Neural cell (in vitro differentiated cells): ENCODE measurements around the gene EPOP. TPM values are rescaled to one million over a fixed set of nuclear protein-coding genes. Genes with fewer than 3 reads are reported as not detected.
A peak's percentile ranks its signal among the peaks of the same experiment; 100 is the strongest.

Experiments used
- H2AFZ ChIP-seq: fragments of 200-600, 300-800 bp; sonication (generic), shearing (Covaris generic); 2 replicates; pipeline ENCODE4 v1.6.0; 2014; ENCODE audit warnings: low read depth, mild to moderate bottlenecking, antibody characterized with exemption, low read length, moderate library complexity
- H3F3A ChIP-seq: fragments of 200-600 bp; shearing (Covaris generic); 2 replicates; pipeline ENCODE4 v1.6.1; 2016; ENCODE audit warnings: mild to moderate bottlenecking, moderate library complexity, mixed read lengths, antibody characterized with exemption, low read length; ENCODE audit not compliant: insufficient read depth, poor library complexity, severe bottlenecking
- H3K27ac ChIP-seq: fragments of 200-600, 300-800 bp; sonication (generic), shearing (Covaris generic); 2 replicates; pipeline ENCODE4 v1.5.1; 2014; ENCODE audit warnings: mild to moderate bottlenecking, low read length, moderate library complexity
- H3K27me3 ChIP-seq: fragments of 300-800, 200-600 bp; sonication (generic), shearing (Covaris generic); 2 replicates; pipeline ENCODE4 v1.6.0; 2014; ENCODE audit warnings: mild to moderate bottlenecking, low read depth, low read length, moderate library complexity; ENCODE audit not compliant: insufficient read depth
- H3K36me3 ChIP-seq: fragments of 300-800, 200-600 bp; sonication (generic), shearing (Covaris generic); 2 replicates; pipeline ENCODE4 v1.5.1; 2014; ENCODE audit warnings: mild to moderate bottlenecking, antibody characterized with exemption, low read length, moderate library complexity; ENCODE audit not compliant: insufficient read depth
- H3K4me2 ChIP-seq: fragments of 300-800, 200-600 bp; sonication (generic), shearing (Covaris generic); 2 replicates; pipeline ENCODE4 v1.6.0; 2014; ENCODE audit warnings: mild to moderate bottlenecking, low read length
- H3K4me3 ChIP-seq: fragments of 300-800, 200-600 bp; sonication (generic), shearing (Covaris generic); 2 replicates; pipeline ENCODE4 v1.5.1; 2014; ENCODE audit warnings: mild to moderate bottlenecking, low read length, moderate library complexity
- H3K79me2 ChIP-seq: fragments of 200-600 bp; shearing (Covaris generic); replicated peaks from 2 replicates; pipeline ENCODE4 v1.6.0; 2014; ENCODE audit warnings: mild to moderate bottlenecking, low read length, moderate library complexity; ENCODE audit not compliant: insufficient read depth
- H3K9ac ChIP-seq: fragments of 300-800, 200-600 bp; sonication (generic), shearing (Covaris generic); 2 replicates; pipeline ENCODE4 v1.6.1; 2016; ENCODE audit warnings: mild to moderate bottlenecking, low read length, mixed read lengths
- H3K9me2 ChIP-seq: fragments of 200-600 bp; shearing (Covaris generic); 2 replicates; pipeline ENCODE4 v1.6.1; 2016; ENCODE audit warnings: mild to moderate bottlenecking, low read length, mixed read lengths; ENCODE audit not compliant: insufficient read depth
- H3K9me3 ChIP-seq: fragments of 200-600, 300-800 bp; sonication (generic), shearing (Covaris generic); 2 replicates; pipeline ENCODE4 v1.6.1; 2016; ENCODE audit warnings: mild to moderate bottlenecking, mixed run types, low read length, moderate library complexity, mixed read lengths
- H4K20me1 ChIP-seq: fragments of 200-600 bp; shearing (Covaris generic); 2 replicates; pipeline ENCODE4 v1.6.1; 2016; ENCODE audit warnings: mild to moderate bottlenecking, mixed run types; ENCODE audit not compliant: insufficient read depth
- CTCF ChIP-seq: fragments of 450-650 bp; IDR thresholded peaks from 2 replicates; pipeline ENCODE4 v1.5.1; 2014; ENCODE audit warnings: antibody characterized with exemption, mild to moderate bottlenecking, moderate library complexity; ENCODE audit not compliant: poor library complexity, severe bottlenecking
- EP300 ChIP-seq: fragments of 450-650 bp; conservative IDR thresholded peaks from 2 replicates; pipeline ENCODE4 v1.6.1; 2014; ENCODE audit warnings: antibody characterized with exemption, mild to moderate bottlenecking, moderate library complexity; ENCODE audit not compliant: poor library complexity, severe bottlenecking
- EZH2 ChIP-seq: fragments of 200-600, 300-800 bp; shearing (Covaris generic), sonication (generic); IDR thresholded peaks from 2 replicates; pipeline ENCODE4 v1.6.1; 2014; ENCODE audit warnings: antibody characterized with exemption, low read length, borderline replicate concordance, mild to moderate bottlenecking; ENCODE audit not compliant: insufficient read depth, poor library complexity, severe bottlenecking
- MXI1 ChIP-seq: fragments of 450-650 bp; conservative IDR thresholded peaks from 2 replicates; pipeline ENCODE4 v1.6.1; 2014; ENCODE audit warnings: antibody characterized with exemption, mild to moderate bottlenecking; ENCODE audit not compliant: poor library complexity, severe bottlenecking
- POLR2AphosphoS5 ChIP-seq: IDR thresholded peaks from 2 replicates; pipeline ENCODE4 v1.6.1; 2012
- RAD21 ChIP-seq: fragments of 450-650 bp; conservative IDR thresholded peaks from 2 replicates; pipeline ENCODE4 v1.6.1; 2014; ENCODE audit warnings: antibody characterized with exemption, mild to moderate bottlenecking, moderate library complexity
- REST ChIP-seq: IDR thresholded peaks from 2 replicates; pipeline ENCODE4 v1.6.1; 2012; ENCODE audit warnings: borderline replicate concordance
- SMC3 ChIP-seq: fragments of 450-650 bp; conservative IDR thresholded peaks from 2 replicates; pipeline ENCODE4 v1.6.1; 2014; ENCODE audit warnings: antibody characterized with exemption, mild to moderate bottlenecking, moderate library complexity; ENCODE audit not compliant: poor library complexity
- TAF1 ChIP-seq: IDR thresholded peaks from 2 replicates; pipeline ENCODE4 v1.6.1; 2012; ENCODE audit warnings: low read depth
- polyA plus RNA-seq: library from polyadenylated mRNA; depleted of rRNA; stranded (reverse); fragments of >200 nt; gene quantifications from 2 replicates; pipeline ENCODE4 v1.2.3, GENCODE V29; 2014

EPOP gene
- polyA plus RNA-seq, 1 donor from 2014 or later, result 1.1 TPM

GRCh38 chr17:38672788-38673706 is 1.7 kb downstream of the EPOP start:
- H3K27ac ChIP-seq, result no peak overlapping the region
- peak overlapping the region; percentile 41 for H3K4me3 ChIP-seq
- no peak overlapping the region for H3K9ac ChIP-seq
- no peaks in the 10 kb centered on the region for H3K79me2 ChIP-seq
- peaks cover 84% of the 10 kb centered on the region for H3K27me3 ChIP-seq
- no peaks in the 10 kb centered on the region for H4K20me1 ChIP-seq
- H3K9me2 ChIP-seq, result no peaks in the 10 kb centered on the region
- H3K4me2 ChIP-seq, result no peak overlapping the region
- peak; percentile 76 for TF ChIP-seq EZH2
- no peak for TF ChIP-seq SMC3
- H3K36me3 ChIP-seq, result no peaks in the 10 kb centered on the region
- no peaks in the 10 kb centered on the region for H3K9me3 ChIP-seq
- no peaks in the 10 kb centered on the region for H3F3A ChIP-seq
- no peak overlapping the region for H2AFZ ChIP-seq

GRCh38 chr17:38671939-38672720 is 2.6 kb downstream of the EPOP start:
- H3K4me3 ChIP-seq, result peak overlapping the region; percentile 41
- no peak overlapping the region for H3K27ac ChIP-seq
- no peak overlapping the region for H2AFZ ChIP-seq

GRCh38 chr17:38669520-38669919 is 5.2 kb downstream of the EPOP start:
- Histone ChIP-seq H3K4me2 (no peak overlapping the region), H3K27me3 (peaks cover 68% of the 10 kb centered on the region), H3K27ac (no peak overlapping the region)

More at GRCh38 chr17:38671939-38672720, 2.6 kb downstream of the EPOP start:
- no peaks in the 10 kb centered on the region for H3K9me2 ChIP-seq
- peaks cover 88% of the 10 kb centered on the region for H3K27me3 ChIP-seq
- no peaks in the 10 kb centered on the region for H3K79me2 ChIP-seq
- no peaks in the 10 kb centered on the region for H3K36me3 ChIP-seq
- no peak overlapping the region for H3K9ac ChIP-seq
- TF ChIP-seq RAD21 (no peak), POLR2AphosphoS5 (no peak), EZH2 (peak; percentile 26)
- H3F3A ChIP-seq, result no peaks in the 10 kb centered on the region
- H4K20me1 ChIP-seq, result no peaks in the 10 kb centered on the region
- H3K4me2 ChIP-seq, result no peak overlapping the region
- H3K9me3 ChIP-seq, result no peaks in the 10 kb centered on the region

More at GRCh38 chr17:38669520-38669919, 5.2 kb downstream of the EPOP start:
- H3K79me2 ChIP-seq, result no peaks in the 10 kb centered on the region
- H3K9me3 ChIP-seq, result no peaks in the 10 kb centered on the region
- no peaks in the 10 kb centered on the region for H3K9me2 ChIP-seq
- TF ChIP-seq TAF1, result no peak
- no peak for TF ChIP-seq EZH2
- no peak for TF ChIP-seq POLR2AphosphoS5
- TF ChIP-seq SMC3, result no peak
- no peak for TF ChIP-seq CTCF
- no peak for TF ChIP-seq EP300
- TF ChIP-seq REST, result no peak
- no peak for TF ChIP-seq RAD21
- TF ChIP-seq MXI1, result no peak
- no peaks in the 10 kb centered on the region for H3F3A ChIP-seq
- H4K20me1 ChIP-seq, result no peaks in the 10 kb centered on the region
- H3K9ac ChIP-seq, result no peak overlapping the region
- H3K4me3 ChIP-seq, result no peak overlapping the region
- H2AFZ ChIP-seq, result no peak overlapping the region
- H3K36me3 ChIP-seq, result no peaks in the 10 kb centered on the region
